Keratinocyte (primary cell): Measurements from ENCODE around the gene S100A5. TPM values are rescaled to one million over a fixed set of nuclear protein-coding genes. Genes with fewer than 3 reads are reported as not detected.

ENCODE experiments used
- DNase-seq: peaks from one replicate; pipeline ENCODE4 v3.0.0-alpha.2; 2011; ENCODE audit warnings: low read depth, missing footprints, low spot score
- FAIRE-seq: peaks from 2 replicates; lab custom pipeline; 2011; peaks lifted over from hg19 to GRCh38; lab: Jason Lieb, UNC
- H2AFZ ChIP-seq: 2 replicates; pipeline ENCODE4 v1.6.0; 2012; ENCODE audit warnings: low read length, control low read depth, inconsistent platforms; ENCODE audit not compliant: control insufficient read depth
- H3K27ac ChIP-seq: 2 replicates; pipeline ENCODE4 v1.5.1; 2011; ENCODE audit warnings: low read length; ENCODE audit not compliant: control insufficient read depth, insufficient read depth
- H3K27me3 ChIP-seq: 3 replicates; pipeline ENCODE4 v1.6.0; 2011; ENCODE audit warnings: low read length; ENCODE audit not compliant: control insufficient read depth, insufficient read depth; ENCODE audit errors: extremely low read depth
- H3K36me3 ChIP-seq, 2 experiments: 2 replicates in 1 of 2; 3 replicates in 1 of 2; pipeline ENCODE4 v1.5.1; 2011; ENCODE audit warnings: low read length in 2 of 2, mild to moderate bottlenecking in 1 of 2; ENCODE audit not compliant: control insufficient read depth in 2 of 2, insufficient read depth in 2 of 2; ENCODE audit errors: extremely low read depth in 1 of 2
- H3K4me1 ChIP-seq: 3 replicates; pipeline ENCODE4 v1.5.1; 2011; ENCODE audit warnings: low read length; ENCODE audit not compliant: control insufficient read depth, insufficient read depth; ENCODE audit errors: extremely low read depth
- H3K4me2 ChIP-seq: 3 replicates; pipeline ENCODE4 v1.6.0; 2011; ENCODE audit warnings: low read depth, low read length; ENCODE audit not compliant: control insufficient read depth, insufficient read depth; ENCODE audit errors: extremely low read depth
- H3K4me3 ChIP-seq, 3 experiments: fragments of 200-600 bp in 1 of 3; sonication (generic) in 1 of 3; 2 replicates in 2 of 3; 3 replicates in 1 of 3; pipeline ENCODE4 v1.5.1; 2011 to 2016; ENCODE audit warnings: low read length in 3 of 3, mild to moderate bottlenecking in 3 of 3, control low read depth in 2 of 3, inconsistent platforms in 1 of 3, low read depth in 1 of 3, mixed read lengths in 1 of 3, mixed run types in 1 of 3, moderate library complexity in 1 of 3; ENCODE audit not compliant: control insufficient read depth in 2 of 3, insufficient read depth in 2 of 3; ENCODE audit errors: extremely low read depth in 1 of 3
- H3K79me2 ChIP-seq: 2 replicates; pipeline ENCODE4 v1.6.0; 2012; ENCODE audit warnings: low read length; ENCODE audit not compliant: control insufficient read depth, insufficient read depth
- H3K9ac ChIP-seq: 3 replicates; pipeline ENCODE4 v1.6.0; 2011; ENCODE audit warnings: low read length; ENCODE audit not compliant: control insufficient read depth, insufficient read depth; ENCODE audit errors: extremely low read depth
- H3K9me1 ChIP-seq: 3 replicates; pipeline ENCODE4 v1.6.0; 2011; ENCODE audit warnings: low read length; ENCODE audit not compliant: control insufficient read depth, insufficient read depth; ENCODE audit errors: extremely low read depth
- H3K9me3 ChIP-seq: 2 replicates; pipeline ENCODE4 v1.5.1; 2012; ENCODE audit warnings: low read depth, low read length; ENCODE audit not compliant: control insufficient read depth
- H4K20me1 ChIP-seq: 3 replicates; pipeline ENCODE4 v1.6.0; 2011; ENCODE audit warnings: low read length; ENCODE audit not compliant: control insufficient read depth, insufficient read depth; ENCODE audit errors: extremely low read depth
- EZH2 ChIP-seq: IDR thresholded peaks from one replicate; pipeline ENCODE4 v1.6.1; 2012; ENCODE audit warnings: inconsistent platforms, mild to moderate bottlenecking, low read length, moderate library complexity
- dilution Hi-C: fragments of 300-500 bp; cut with MboI; formaldehyde crosslinking; loops from one replicate; pipeline ENCODE4 v1.7.0; 2020; ENCODE audit warnings: low sequenced_read_pairs; ENCODE audit not compliant: extremely low pct_ligation_motif_present
- polyA plus RNA-seq, 5 experiments: library from polyadenylated mRNA; depleted of rRNA in 3 of 5; stranded (reverse) in 3 of 5; stranded (forward) in 1 of 5; unstranded in 1 of 5; fragments of >200 nt; gene quantifications; 1 replicate in 1 of 5; 2 replicates in 3 of 5; 3 replicates in 1 of 5; pipeline versions ENCODE4 v1.2.1 to v1.2.3, GENCODE V29; 2011 to 2012; ENCODE audit warnings: missing spikeins in 2 of 5, low read depth in 1 of 5, low replicate concordance in 1 of 5
- TF ChIP-seq, protein P1 (sequence below), 3 experiments: IDR thresholded peaks in 1 of 3; conservative IDR thresholded peaks in 1 of 3; optimal IDR thresholded peaks in 1 of 3; 2 replicates in 2 of 3; 3 replicates in 1 of 3; pipeline versions ENCODE3 to v1.5.1; 2011; ENCODE audit warnings: low read length in 3 of 3, mild to moderate bottlenecking in 3 of 3, moderate library complexity in 2 of 3, control low read depth in 1 of 3, inconsistent platforms in 1 of 3; ENCODE audit not compliant: insufficient read depth in 2 of 3; ENCODE audit errors: extremely low read depth in 1 of 3

Gene S100A5
- polyA plus RNA-seq, 1 donor (not counting 4 experiments of a cell fraction or from before 2014, with no cell fraction given) = 0.20 TPM

DNA sequence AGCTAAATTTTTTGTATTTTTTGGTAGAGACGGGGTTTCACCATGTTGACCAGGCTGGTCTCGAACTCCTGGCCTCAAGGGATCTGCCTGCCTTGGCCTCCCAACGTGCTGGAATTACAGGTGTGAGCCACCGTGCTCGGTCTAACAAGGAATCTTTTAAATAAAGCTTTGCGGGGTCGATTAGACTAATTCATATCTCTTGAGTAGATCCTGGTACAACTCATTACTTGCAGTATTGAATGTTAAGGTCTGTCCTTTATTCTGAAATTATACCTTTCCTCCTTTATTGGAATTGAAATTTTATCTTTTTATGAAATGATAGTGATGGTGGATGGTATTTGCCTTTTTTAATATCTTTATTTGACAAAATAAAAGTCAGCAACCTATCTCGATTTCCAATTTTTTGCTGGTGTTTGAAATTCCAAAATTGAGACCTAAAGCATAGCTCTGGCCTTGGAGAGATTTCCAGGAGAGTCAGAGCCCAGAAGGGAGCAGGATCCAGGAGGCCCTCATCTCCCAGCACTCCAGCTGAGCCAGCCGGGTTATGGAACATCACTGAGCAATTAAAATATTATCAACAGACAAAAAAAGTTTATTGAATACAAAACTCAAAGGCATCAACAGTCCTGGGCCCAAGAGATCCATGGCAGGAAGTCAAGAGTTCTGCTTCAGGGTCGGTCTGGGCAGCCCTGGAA is 20.2 kb upstream of the S100A5 start:
- Histone ChIP-seq H3K4me2 (no peak overlapping the region), H3K27me3 (no peaks in the 10 kb centered on the region), H3K9ac (peak overlapping the region; percentile 99), H3K79me2 (peaks cover 18% of the 10 kb centered on the region), H2AFZ (no peak overlapping the region), H3K27ac (peak overlapping the region; percentile 100), H3K9me3 (no peaks in the 10 kb centered on the region), H3K4me1 (peaks cover 1% of the 10 kb centered on the region), H4K20me1 (peaks cover 21% of the 10 kb centered on the region), H3K36me3 (peaks cover 17 to 33% of the 10 kb centered on the region in 2 experiments), H3K9me1 (no peaks in the 10 kb centered on the region), H3K4me3 (no peak overlapping the region)
- DNase-seq (no peak), FAIRE-seq (no peak)
- TF ChIP-seq EZH2 = no peak
- TF ChIP-seq, protein P1, sequence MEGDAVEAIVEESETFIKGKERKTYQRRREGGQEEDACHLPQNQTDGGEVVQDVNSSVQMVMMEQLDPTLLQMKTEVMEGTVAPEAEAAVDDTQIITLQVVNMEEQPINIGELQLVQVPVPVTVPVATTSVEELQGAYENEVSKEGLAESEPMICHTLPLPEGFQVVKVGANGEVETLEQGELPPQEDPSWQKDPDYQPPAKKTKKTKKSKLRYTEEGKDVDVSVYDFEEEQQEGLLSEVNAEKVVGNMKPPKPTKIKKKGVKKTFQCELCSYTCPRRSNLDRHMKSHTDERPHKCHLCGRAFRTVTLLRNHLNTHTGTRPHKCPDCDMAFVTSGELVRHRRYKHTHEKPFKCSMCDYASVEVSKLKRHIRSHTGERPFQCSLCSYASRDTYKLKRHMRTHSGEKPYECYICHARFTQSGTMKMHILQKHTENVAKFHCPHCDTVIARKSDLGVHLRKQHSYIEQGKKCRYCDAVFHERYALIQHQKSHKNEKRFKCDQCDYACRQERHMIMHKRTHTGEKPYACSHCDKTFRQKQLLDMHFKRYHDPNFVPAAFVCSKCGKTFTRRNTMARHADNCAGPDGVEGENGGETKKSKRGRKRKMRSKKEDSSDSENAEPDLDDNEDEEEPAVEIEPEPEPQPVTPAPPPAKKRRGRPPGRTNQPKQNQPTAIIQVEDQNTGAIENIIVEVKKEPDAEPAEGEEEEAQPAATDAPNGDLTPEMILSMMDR (optimal IDR thresholded peaks at IDR 0.05 in 1 of 3, IDR thresholded peaks at IDR 0.05 in 1 of 3, conservative IDR thresholded peaks at IDR 0.05 in 1 of 3; ENCODE audit: extremely low read depth in 1 of 3, insufficient read depth in 2 of 3, low read length in 3 of 3) = no peak
- dilution Hi-C loops = no loop called here

DNA sequence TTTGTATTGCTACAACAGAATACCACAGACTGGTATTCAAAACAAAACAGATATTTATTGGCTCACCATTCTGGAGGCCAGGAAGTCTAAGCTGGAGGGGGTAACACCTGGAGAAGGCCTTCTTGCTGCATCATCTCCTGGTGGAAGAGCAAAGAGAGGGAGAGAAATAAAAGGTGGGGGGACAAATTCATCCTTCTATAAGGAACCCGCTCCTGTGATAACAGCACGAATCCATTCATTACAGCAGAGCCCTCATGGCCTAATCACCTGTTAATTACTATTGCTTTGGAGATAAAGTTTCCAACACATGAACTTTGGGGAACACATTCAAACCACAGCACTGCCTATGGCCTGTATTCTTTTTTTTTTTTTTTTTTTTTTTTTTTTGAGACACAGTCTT is 19.5 kb upstream of the S100A5 start:
- H3K36me3 ChIP-seq = peaks cover 18 to 38% of the 10 kb centered on the region in 2 experiments
- TF ChIP-seq, protein P1 (optimal IDR thresholded peaks at IDR 0.05 in 1 of 3, IDR thresholded peaks at IDR 0.05 in 1 of 3, conservative IDR thresholded peaks at IDR 0.05 in 1 of 3; ENCODE audit: extremely low read depth in 1 of 3, insufficient read depth in 2 of 3, low read length in 3 of 3) = no peak
- TF ChIP-seq EZH2 = no peak
- dilution Hi-C loops = no loop called here
- H3K27me3 ChIP-seq = no peaks in the 10 kb centered on the region
- no peak overlapping the region for H3K4me3 ChIP-seq
- DNase-seq (no peak), FAIRE-seq (no peak)
- H3K27ac ChIP-seq = no peak overlapping the region
- H3K9me1 ChIP-seq = no peaks in the 10 kb centered on the region
- peaks cover 18% of the 10 kb centered on the region for H3K79me2 ChIP-seq
- peaks cover 21% of the 10 kb centered on the region for H4K20me1 ChIP-seq
- no peaks in the 10 kb centered on the region for H3K9me3 ChIP-seq
- H2AFZ ChIP-seq = no peak overlapping the region
- H3K4me1 ChIP-seq = no peaks in the 10 kb centered on the region
- H3K9ac ChIP-seq = no peak overlapping the region
- no peak overlapping the region for H3K4me2 ChIP-seq
